ENCODE data around the gene NID2.

- TF ChIP-seq CTCF (IDR thresholded peaks at IDR 0.05): no peak
- no peak for TF ChIP-seq POLR2A (IDR thresholded peaks at IDR 0.05)
Measured at GRCh38 chr14:51996148-51996746, 72.6 kb downstream of the NID2 start.

All from lower leg skin (tissue), 3 donors.